Effector memory CD8-positive, alpha-beta T cell (primary cell): ENCODE data around the gene GLRA2.
"Not testable (repeated sequence)": the region's sequence is repeated elsewhere in the genome, so short reads cannot be mapped to it uniquely, and the experiment has no call there.

ENCODE experiments used
- ATAC-seq: fragments of 150-1000 bp; cut with Tn5 transposase; replicated peaks from 2 replicates; pipeline ENCODE4 v1.10.0; 2021; ENCODE audit warnings: mild to moderate bottlenecking, moderate library complexity
- DNase-seq, 3 experiments: peaks; one replicate each; pipeline ENCODE4 v3.0.0; 2021
- H3K27ac Mint-ChIP-seq, 2 donors: one replicate each; pipeline ENCODE4 v1.8.0; 2022; ENCODE audit warnings: mild to moderate bottlenecking in 2 of 2, mixed read lengths in 2 of 2, moderate library complexity in 2 of 2
- H3K27me3 Mint-ChIP-seq, 2 donors: one replicate each; pipeline ENCODE4 v1.8.0; 2022; ENCODE audit warnings: mixed read lengths in 2 of 2
- H3K36me3 Mint-ChIP-seq: one replicate; pipeline ENCODE4 v1.8.0; 2022; ENCODE audit warnings: mild to moderate bottlenecking, moderate library complexity, mixed read lengths; ENCODE audit not compliant: insufficient read depth
- H3K4me1 Mint-ChIP-seq, 2 donors: one replicate each; pipeline ENCODE4 v1.8.0; 2022; ENCODE audit warnings: low read depth in 2 of 2, mixed read lengths in 2 of 2
- H3K4me3 Mint-ChIP-seq, 2 donors: one replicate each; pipeline ENCODE4 v1.8.0; 2022; ENCODE audit warnings: mild to moderate bottlenecking in 2 of 2, mixed read lengths in 2 of 2, moderate library complexity in 2 of 2
- H3K9me3 Mint-ChIP-seq, 2 donors: one replicate each; pipeline ENCODE4 v1.8.0; 2022; ENCODE audit warnings: mixed read lengths in 2 of 2

Gene GLRA2

GRCh38 chrX:14546190-14546589, 16.9 kb downstream of the GLRA2 start:
- no peaks in the 10 kb centered on the region for H3K4me1 Mint-ChIP-seq
- H3K4me3 Mint-ChIP-seq = no peak overlapping the region
- no peaks in the 10 kb centered on the region for H3K9me3 Mint-ChIP-seq
- peaks cover 0 to 7% of the 10 kb centered on the region in 2 donors for H3K27me3 Mint-ChIP-seq
- H3K36me3 Mint-ChIP-seq = no peaks in the 10 kb centered on the region
- no peak for ATAC-seq
- H3K27ac Mint-ChIP-seq = no peak overlapping the region
- no peak for DNase-seq

GRCh38 chrX:14554131-14554715, 24.9 kb downstream of the GLRA2 start:
- H3K9me3 Mint-ChIP-seq = no peaks in the 10 kb centered on the region

GRCh38 chrX:14564058-14564457, 34.7 kb downstream of the GLRA2 start:
- H3K27ac Mint-ChIP-seq = no peak overlapping the region
- peaks cover 0 to 5% of the 10 kb centered on the region in 2 donors for H3K9me3 Mint-ChIP-seq
- no peaks in the 10 kb centered on the region for H3K36me3 Mint-ChIP-seq
- no peak overlapping the region for H3K4me3 Mint-ChIP-seq
- DNase-seq (no peak), ATAC-seq (no peak)
- peaks cover 0 to 8% of the 10 kb centered on the region in 2 donors for H3K27me3 Mint-ChIP-seq
- H3K4me1 Mint-ChIP-seq = no peaks in the 10 kb centered on the region

More at GRCh38 chrX:14554131-14554715, 24.9 kb downstream of the GLRA2 start:
- ATAC-seq (no peak), DNase-seq (no peak)
- Mint-ChIP-seq H3K27me3 (peaks cover 0 to 17% of the 10 kb centered on the region in 2 donors), H3K36me3 (no peaks in the 10 kb centered on the region), H3K4me3 (no peak overlapping the region), H3K27ac (no peak overlapping the region), H3K4me1 (no peaks in the 10 kb centered on the region)

- H3K4me3 Mint-ChIP-seq = no peak overlapping the region
- no peak overlapping the region for H3K27ac Mint-ChIP-seq
- ATAC-seq (no peak), DNase-seq (no peak)
- H3K27me3 Mint-ChIP-seq = no peaks in the 10 kb centered on the region
- H3K36me3 Mint-ChIP-seq = no peaks in the 10 kb centered on the region
- no peaks in the 10 kb centered on the region for H3K9me3 Mint-ChIP-seq
- H3K4me1 Mint-ChIP-seq = no peaks in the 10 kb centered on the region
Measured at GRCh38 chrX:14573161-14573560, 43.8 kb downstream of the GLRA2 start.

- Mint-ChIP-seq H3K4me1 (no peaks in the 10 kb centered on the region), H3K9me3 (no peaks in the 10 kb centered on the region), H3K4me3 (no peak overlapping the region), H3K27me3 (no peaks in the 10 kb centered on the region), H3K36me3 (no peaks in the 10 kb centered on the region), H3K27ac (no peak overlapping the region)
- DNase-seq (no peak), ATAC-seq (no peak)
Measured at GRCh38 chrX:14581081-14581480, 51.7 kb downstream of the GLRA2 start.

- H3K4me3 Mint-ChIP-seq = no peak overlapping the region
- H3K27me3 Mint-ChIP-seq = no peaks in the 10 kb centered on the region
- no peak for ATAC-seq
- no peak overlapping the region for H3K27ac Mint-ChIP-seq
- H3K4me1 Mint-ChIP-seq = no peaks in the 10 kb centered on the region
- no peak for DNase-seq
- no peaks in the 10 kb centered on the region for H3K9me3 Mint-ChIP-seq
- H3K36me3 Mint-ChIP-seq = no peaks in the 10 kb centered on the region
Measured at GRCh38 chrX:14584548-14584947, 55.2 kb downstream of the GLRA2 start.

GRCh38 chrX:14590216-14590615, 60.9 kb downstream of the GLRA2 start:
- Mint-ChIP-seq H3K4me3 (no peak overlapping the region), H3K27ac (no peak overlapping the region), H3K27me3 (no peaks in the 10 kb centered on the region), H3K36me3 (no peaks in the 10 kb centered on the region), H3K9me3 (no peaks in the 10 kb centered on the region), H3K4me1 (no peaks in the 10 kb centered on the region)
- DNase-seq (no peak), ATAC-seq (no peak)

GRCh38 chrX:14590693-14591424, 61.5 kb downstream of the GLRA2 start:
- Mint-ChIP-seq H3K9me3 (no peaks in the 10 kb centered on the region), H3K36me3 (no peaks in the 10 kb centered on the region), H3K27ac (no peak overlapping the region), H3K27me3 (no peaks in the 10 kb centered on the region), H3K4me1 (no peaks in the 10 kb centered on the region), H3K4me3 (no peak overlapping the region)
- DNase-seq (no peak), ATAC-seq (no peak)

GRCh38 chrX:14591976-14592375, 62.6 kb downstream of the GLRA2 start:
- Mint-ChIP-seq H3K27me3 (no peaks in the 10 kb centered on the region), H3K27ac (no peak overlapping the region), H3K9me3 (no peaks in the 10 kb centered on the region), H3K36me3 (no peaks in the 10 kb centered on the region), H3K4me3 (no peak overlapping the region), H3K4me1 (no peaks in the 10 kb centered on the region)
- DNase-seq (no peak), ATAC-seq (no peak)

- DNase-seq (no peak), ATAC-seq (no peak)
- no peaks in the 10 kb centered on the region for H3K36me3 Mint-ChIP-seq
- no peak overlapping the region for H3K27ac Mint-ChIP-seq
- no peak overlapping the region for H3K4me3 Mint-ChIP-seq
- no peaks in the 10 kb centered on the region for H3K4me1 Mint-ChIP-seq
- H3K27me3 Mint-ChIP-seq = peaks cover 0 to 5% of the 10 kb centered on the region in 2 donors
- H3K9me3 Mint-ChIP-seq = no peaks in the 10 kb centered on the region
Measured at GRCh38 chrX:14594521-14594920, 65.2 kb downstream of the GLRA2 start.

- peaks cover 0 to 5% of the 10 kb centered on the region in 2 donors for H3K27me3 Mint-ChIP-seq
- no peaks in the 10 kb centered on the region for H3K36me3 Mint-ChIP-seq
- no peak overlapping the region for H3K27ac Mint-ChIP-seq
- no peak overlapping the region for H3K4me3 Mint-ChIP-seq
- ATAC-seq = no peak
- DNase-seq = no peak
- no peaks in the 10 kb centered on the region for H3K4me1 Mint-ChIP-seq
- peaks cover 0 to 2% of the 10 kb centered on the region in 2 donors for H3K9me3 Mint-ChIP-seq
Measured at GRCh38 chrX:14598330-14598729, 69.0 kb downstream of the GLRA2 start.

GRCh38 chrX:14607446-14607985, 78.2 kb downstream of the GLRA2 start:
- no peaks in the 10 kb centered on the region for H3K27me3 Mint-ChIP-seq
- H3K36me3 Mint-ChIP-seq = no peaks in the 10 kb centered on the region
- no peak overlapping the region for H3K4me3 Mint-ChIP-seq
- no peak for ATAC-seq
- no peaks in the 10 kb centered on the region for H3K4me1 Mint-ChIP-seq
- H3K9me3 Mint-ChIP-seq = no peaks in the 10 kb centered on the region
- no peak for DNase-seq
- no peak overlapping the region for H3K27ac Mint-ChIP-seq

GRCh38 chrX:14612450-14612849, 83.1 kb downstream of the GLRA2 start:
- not testable (repeated sequence) for H3K36me3 Mint-ChIP-seq, H3K27ac Mint-ChIP-seq, H3K4me3 Mint-ChIP-seq, ATAC-seq, H3K9me3 Mint-ChIP-seq, H3K4me1 Mint-ChIP-seq, DNase-seq, H3K27me3 Mint-ChIP-seq

GRCh38 chrX:14616301-14616700, 87.0 kb downstream of the GLRA2 start:
- ATAC-seq (no peak), DNase-seq (no peak)
- H3K36me3 Mint-ChIP-seq = no peaks in the 10 kb centered on the region
- H3K27me3 Mint-ChIP-seq = no peaks in the 10 kb centered on the region
- H3K27ac Mint-ChIP-seq = no peak overlapping the region
- peaks cover 0 to 5% of the 10 kb centered on the region in 2 donors for H3K9me3 Mint-ChIP-seq
- no peaks in the 10 kb centered on the region for H3K4me1 Mint-ChIP-seq
- no peak overlapping the region for H3K4me3 Mint-ChIP-seq
